NCI-H2196 (cell line): Measurements from ENCODE around the gene LGI4.

Experiments
- DNase-seq: peaks from one replicate; lab custom pipeline; 2025; ENCODE audit not compliant: unreplicated experiment; lab: John Stamatoyannopoulos, UW

The LGI4 gene

DNA sequence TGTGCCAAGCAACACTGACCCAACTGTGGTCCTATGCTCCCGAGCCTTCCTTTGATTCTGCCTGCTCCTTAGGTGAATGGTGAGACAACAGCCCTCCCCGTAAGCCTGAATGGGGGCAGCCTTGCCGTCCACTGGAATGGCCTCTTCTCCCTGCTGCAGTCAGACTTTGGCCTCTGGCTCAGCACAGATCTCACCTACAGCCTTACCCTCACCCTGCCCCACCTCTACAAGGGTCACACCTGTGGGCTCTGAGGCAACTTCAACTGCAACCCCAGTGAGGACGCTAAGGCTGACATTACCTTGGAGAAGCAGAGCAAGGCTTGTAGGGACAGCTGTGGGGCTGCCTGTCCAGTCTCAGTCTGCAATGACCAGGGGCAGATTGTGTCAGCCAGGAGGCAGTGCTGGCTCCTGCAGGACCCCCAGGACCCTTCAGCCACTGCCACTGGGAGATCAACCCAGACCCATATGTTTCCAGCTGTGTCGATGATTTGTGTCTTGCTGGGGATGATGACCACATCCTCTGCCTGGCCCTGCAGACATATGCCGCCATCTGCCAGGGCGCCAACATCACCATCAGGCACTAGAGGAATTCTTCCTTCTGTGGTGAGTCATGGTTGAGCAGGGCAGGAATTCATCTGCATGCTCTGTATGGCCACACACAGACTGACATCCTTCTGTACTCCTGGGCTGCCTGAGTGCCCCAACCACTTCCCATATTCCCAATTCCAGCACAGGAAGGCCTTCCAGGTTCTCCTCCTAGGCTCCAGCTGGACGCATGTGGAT, 46.5 kb downstream of the LGI4 start:
- no peak for DNase-seq

DNA sequence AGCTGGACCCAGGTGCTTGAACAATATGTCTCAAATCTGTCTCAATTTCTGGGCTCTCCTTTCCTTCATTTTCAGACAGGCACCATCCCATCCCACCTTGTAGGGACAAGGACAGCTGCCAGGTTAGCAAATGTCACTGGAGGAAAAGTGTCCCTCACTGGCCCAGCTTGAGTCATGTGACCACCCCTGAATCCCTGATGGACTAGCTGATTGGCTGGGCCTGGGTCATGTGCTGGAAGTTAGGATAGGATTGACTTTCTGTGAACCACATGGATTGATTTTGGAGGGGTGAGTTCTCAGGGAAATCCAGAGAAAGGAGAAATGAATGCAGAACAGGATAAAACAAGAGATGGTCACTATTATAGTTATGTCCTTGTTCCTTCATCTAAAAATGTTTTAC, 47.5 kb downstream of the LGI4 start:
- DNase-seq: no peak

DNA sequence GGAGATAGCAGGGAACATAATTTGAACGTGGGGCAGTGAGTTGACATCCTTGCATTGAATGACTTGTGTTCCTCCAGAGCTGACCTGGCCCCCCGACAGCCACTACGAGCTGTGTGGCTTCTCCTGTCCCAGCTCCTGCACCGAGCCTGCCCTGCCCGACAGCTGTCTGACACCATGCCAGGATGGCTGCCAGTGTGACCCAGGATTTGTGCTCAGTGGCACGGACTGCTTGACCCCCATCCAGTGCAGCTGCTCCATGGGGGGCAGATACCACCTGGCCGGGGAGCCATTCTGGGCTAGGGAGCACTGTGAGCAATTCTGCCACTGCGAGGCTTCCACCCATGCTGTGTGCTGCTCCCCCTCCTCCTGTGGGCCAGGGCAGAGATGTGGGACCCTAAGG, 48.4 kb downstream of the LGI4 start:
- DNase-seq: no peak

DNA sequence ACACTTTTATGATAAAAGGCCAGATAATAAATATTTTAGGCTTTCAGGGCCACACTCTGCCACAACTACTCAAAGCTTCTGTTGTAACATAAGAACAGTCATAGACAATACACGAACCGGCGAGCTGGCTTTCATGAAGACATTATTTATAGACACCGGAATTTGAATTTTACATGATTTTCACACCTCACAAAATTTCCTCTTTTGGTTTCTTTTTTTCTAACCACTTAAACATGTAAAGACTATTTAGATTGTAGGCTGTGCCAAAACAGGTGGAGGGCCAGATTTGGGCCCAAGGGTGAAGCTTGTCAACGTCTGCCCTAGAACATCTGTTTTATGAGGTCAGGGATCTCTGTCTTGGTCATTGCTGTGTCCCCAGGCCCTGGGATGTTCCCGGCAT, 48.9 kb downstream of the LGI4 start:
- no peak for DNase-seq

DNA sequence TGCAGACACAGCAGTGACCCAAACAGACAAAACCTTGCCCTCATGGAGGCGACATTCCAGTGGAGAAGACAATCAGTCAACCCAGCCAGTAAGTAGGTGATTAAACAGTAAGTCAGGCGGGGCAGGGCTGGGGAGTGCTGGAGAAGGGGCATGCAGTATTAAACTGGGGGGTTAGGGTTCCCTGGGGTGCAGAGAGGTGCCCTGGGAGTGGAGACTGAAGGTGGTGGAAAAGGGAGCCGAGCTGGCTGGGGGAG, 50.4 kb downstream of the LGI4 start:
- DNase-seq: no peak

DNA sequence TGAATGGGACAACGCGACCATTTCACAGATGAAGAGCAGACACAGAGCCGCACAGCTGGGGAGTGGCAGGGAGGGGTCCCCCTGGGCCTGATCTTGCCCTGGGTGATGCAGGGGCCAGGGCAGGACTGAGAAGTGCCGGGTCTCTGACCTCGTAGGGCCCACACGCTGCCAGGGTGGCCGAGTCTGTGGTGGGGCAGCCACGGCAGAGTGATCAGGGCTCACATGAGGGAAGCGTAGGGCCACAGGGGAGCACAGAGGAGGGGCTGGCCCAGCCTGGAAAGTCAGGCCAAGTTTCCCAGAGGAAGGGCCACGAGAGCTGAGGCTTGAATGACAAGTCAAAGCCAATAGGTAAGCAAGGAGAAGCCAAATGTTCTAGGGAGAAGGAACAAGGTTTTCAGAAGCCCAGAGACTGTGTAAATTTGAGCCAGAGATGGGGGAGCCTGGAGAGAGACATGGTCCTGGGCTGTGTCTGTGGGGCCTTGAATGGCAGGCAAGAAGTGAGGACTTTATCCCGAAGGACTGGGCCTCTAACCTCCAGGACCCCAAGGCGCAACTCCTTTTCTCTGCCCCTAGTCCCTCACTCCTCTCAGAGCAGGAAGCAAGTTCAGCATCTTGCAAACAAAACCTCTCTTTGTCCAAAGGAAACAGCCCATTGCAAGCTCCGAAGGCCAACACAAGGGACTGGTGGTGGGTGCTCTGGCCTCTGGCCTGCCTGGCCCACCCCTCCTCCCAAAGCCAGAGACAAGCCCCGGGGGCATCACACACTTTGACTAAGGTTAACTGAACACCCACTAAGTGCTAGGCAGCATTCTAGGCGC, 51.0 kb downstream of the LGI4 start:
- DNase-seq: no peak

DNA sequence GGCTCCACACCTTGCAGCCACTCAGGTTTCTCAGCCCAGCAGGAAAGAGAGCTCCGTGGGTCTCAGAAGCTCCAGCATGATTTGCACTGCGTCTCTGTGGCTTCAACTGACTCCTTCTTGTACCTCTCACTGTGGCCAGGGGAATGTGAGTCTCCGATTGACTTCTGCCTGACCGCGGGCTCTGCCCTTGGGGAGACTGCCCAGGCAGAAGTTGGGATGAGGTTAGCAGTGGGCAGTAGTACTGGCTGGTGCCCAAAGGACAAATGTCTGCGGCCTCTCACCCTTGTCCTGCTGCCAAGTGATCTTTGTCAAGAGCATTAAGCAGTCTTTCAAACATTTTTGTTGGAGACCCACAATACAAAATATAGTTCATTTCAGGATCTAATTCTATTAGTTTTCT, 53.7 kb downstream of the LGI4 start:
- DNase-seq: no peak

DNA sequence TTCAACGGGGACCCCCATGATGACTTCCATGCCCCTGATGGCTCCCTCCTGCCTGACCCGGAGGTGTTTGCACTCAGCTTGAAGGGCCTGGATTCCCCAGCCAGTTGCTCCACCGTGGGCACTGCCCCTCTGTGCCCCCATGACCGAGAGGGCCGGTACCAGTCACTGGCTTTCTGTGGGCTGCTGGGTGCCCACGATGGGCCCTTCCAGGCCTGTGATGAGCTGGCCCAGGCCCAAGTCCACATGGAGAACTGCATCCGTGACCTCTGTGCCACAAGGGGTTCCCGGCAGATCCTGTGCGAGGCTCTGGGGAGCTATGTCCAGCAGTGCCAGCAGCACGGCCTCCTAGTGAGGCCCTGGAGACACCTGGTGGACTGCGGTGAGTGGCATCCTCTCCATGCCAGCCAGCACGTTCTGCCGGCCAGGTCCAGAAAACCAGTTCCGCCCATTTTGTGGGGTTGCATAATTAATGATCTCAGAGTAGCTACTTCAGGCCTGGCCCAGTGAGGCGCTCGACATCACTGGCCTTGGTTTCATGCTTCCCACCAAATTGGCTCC, 54.2 kb downstream of the LGI4 start:
- DNase-seq: no peak

DNA sequence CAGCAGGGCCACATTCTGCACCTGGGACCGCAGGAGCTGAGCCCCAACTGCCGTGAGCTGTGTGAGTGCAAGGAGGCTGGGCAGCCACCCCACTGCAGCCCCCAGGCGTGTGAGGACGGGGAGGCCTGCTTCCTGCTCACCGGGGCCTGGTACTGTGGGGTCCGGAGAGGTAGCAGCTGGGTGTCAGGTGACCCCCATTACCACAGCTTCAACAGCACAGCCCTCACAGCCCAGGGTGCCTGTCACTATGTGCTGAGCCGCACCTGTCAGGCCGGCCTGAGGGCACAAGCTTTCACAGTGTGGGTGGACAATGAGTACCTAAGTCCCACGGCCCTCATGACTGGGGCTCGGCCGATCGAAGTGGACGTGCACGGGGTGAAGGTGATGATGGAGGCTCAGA, 55.0 kb downstream of the LGI4 start:
- no peak for DNase-seq

DNA sequence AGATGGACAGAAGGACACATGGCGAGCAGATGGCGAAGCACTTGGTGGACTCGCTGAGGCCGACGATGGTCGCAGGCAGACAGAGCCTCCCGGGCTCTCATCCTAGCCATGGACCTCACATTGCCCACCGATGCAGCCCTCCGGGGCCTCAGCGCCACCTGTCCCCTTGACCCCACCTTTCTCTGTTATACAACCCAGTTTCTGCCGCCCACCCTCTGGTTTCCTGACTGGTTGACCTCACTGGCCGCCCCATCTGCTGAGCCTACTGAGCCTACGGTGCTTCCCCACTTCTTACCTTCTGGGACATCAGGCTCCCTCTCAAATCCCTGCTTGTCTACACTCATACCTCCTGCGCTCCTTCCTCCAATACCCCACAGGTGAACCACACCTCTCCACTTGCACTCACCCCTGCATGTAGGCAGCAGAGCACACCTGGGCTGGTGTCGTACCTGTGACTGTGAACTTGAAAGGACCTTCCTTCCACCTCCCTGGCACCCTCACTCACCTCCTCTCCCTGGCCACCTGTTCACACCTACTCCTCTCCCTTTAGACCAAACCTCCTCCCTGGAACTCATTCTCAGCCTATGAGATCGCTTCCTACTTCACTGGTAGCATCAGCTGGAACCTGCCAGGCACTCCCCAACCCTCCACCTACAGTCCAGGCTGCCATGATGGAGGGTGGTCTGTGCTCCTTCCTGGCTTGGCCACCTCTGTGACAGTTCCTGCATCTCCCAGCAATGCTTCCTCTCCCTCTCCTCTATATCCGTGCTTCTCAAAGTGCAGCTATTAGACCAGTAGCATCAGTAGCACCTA, 57.2 kb downstream of the LGI4 start:
- DNase-seq: no peak

DNA sequence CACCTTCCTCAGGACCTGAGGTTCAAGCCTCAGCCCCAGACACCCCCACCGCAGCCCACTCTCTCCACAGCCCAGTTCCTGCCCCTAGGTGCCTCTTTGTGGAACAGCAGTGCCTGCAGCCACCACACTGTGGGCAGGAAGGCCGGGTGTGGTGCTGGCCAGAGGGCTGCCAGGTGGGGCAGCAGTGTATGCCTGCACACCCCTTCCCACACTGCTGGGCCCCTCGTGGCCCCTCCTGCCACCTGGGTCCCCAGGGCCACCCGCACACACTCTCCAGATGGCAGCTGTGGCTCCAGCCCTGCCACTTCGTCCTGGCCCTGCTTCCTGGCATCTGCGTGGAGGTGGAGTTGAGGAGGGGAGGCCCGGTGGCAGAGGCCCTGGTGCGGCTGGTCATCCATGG, 58.2 kb downstream of the LGI4 start:
- no peak for DNase-seq

DNA sequence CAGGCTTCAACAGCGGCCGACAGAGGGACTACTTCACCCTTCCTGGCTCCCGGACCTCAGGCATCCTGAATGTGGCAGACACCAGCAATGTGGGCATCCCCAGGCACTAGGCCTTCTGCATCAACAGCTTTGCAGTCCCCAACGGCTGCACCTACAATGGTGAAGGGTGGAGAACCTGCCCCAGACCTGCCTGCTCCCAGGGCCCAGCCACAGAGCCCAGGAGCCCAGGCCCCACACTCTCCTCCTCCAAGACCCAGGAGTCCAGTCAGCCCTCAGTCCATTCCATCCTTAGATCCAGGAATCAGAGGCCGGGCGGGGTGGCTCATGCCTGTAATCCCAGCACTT, 58.9 kb downstream of the LGI4 start:
- no peak for DNase-seq

DNA sequence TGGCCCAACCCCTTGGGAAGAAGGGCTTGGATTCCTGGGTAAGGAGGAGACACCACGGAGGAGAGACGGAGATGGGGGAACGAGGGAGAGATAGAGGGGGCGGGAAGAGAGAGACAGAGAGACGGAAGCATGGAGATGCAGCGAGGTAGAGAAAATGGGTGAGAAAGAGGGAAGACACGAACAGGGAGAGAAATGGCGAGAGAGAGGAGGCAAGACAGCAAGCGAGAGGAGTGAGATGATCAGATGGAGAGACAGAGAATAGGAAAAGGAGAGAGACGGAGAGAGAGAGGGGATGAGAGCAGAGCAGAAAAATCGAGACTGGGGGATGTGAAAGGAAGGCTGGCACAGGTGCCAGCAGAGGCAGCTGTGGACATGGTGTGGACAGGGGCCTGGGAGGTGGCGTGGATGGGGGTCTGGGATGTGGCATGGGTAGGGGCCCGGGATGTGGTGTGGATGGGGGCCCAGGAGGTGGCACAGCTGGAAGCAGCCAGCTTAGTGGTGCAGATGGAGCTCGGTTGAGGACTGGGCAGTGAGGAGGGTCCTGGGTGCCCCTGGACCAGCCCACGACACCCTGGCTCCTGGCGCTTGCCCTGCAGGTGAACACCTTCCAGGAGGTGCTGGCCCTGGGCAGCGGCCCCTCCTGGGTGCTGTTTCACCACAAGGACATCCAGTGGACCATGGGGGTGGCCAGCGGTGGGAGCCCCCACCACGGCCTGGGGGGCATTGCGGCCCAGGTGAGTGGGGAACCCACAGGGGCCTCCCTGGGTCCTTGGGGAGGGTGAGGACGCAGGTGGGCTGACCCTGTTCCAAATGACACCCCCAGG, 59.4 kb downstream of the LGI4 start:
- DNase-seq: no peak
